ENCODE measurements around the gene AMN.
A peak's percentile ranks its signal among the peaks of the same experiment; 100 is the strongest.

The AMN gene

DNA sequence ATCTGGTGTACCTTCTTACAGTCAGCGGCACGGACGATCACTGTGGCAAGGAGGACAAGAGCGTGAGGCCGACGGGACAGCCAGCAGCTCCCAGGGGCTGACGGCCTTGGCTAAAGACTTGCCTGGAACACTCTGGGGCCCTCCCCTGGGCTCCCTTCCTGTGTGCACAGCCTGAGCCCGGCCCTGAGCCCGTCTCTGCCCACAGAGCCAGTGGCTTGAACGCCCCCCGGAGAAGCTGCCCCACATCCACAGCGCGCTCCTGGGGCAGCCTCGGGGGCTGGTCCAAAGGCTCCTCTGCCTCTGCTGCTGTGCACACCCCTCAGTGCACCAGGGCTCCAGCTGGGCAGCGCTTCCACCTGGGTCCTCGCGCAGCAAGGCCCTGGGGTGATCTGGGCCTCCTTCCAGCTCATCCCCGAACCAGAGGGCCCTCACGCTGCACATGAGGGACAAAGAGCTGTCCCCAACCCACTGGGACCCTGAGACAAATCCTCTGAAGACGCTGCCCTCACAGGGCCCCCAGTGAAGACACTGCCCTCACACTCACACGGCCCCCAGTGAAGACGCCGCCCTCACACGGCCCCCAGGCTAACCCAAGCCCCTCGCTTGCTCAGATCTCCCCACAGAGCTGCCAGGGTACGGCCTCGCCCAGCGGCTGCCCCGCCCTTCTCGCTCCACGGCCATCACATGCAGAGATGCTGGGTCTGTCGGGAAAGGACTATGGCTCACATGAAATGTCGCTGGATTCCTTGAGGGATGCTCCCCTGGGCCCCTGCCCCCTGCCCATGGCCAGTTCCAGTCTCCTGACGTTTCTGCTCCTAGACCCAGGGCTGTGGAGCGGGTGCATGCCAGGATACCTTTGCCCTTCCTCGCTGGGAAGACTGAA lies 22.2 kb downstream of the AMN start:
- no peak for DNase-seq (ENCODE audit: low read depth)

- DNase-seq (ENCODE audit: low read depth) = no peak
Measured at GRCh38 chr14:102945346-102946130, 23.1 kb downstream of the AMN start.

- no peak for DNase-seq (ENCODE audit: low read depth)
Measured at GRCh38 chr14:102947321-102948103, 25.0 kb downstream of the AMN start.

GRCh38 chr14:102948698-102949061 lies 26.2 kb downstream of the AMN start:
- no peak for DNase-seq (ENCODE audit: low read depth)

- DNase-seq (ENCODE audit: low read depth) = no peak
Measured at GRCh38 chr14:102949062-102949800, 26.8 kb downstream of the AMN start.

- DNase-seq (ENCODE audit: low read depth) = peak; percentile 77
Measured at GRCh38 chr14:102949801-102950451, 27.5 kb downstream of the AMN start.

DNA sequence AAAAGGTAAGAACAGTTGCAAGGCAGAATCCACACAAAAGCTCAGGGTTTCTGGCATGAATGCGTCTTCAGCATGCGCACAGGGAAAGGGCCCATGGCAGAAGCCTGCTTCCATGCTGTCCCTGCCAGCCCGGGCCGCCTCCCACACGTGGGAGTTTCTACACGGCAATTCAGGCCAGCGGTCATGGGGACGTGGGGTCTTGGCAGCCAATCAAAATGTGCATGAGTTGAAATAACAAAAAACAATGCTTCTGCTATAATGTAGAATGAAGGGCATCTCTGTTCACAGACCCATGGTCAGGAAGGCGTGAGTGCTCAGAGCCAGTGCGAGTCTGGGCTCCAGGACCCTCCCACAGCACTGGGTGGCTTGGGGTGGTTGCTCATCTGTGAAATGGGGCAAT lies 28.6 kb downstream of the AMN start:
- no peak for DNase-seq (ENCODE audit: low read depth)

DNA sequence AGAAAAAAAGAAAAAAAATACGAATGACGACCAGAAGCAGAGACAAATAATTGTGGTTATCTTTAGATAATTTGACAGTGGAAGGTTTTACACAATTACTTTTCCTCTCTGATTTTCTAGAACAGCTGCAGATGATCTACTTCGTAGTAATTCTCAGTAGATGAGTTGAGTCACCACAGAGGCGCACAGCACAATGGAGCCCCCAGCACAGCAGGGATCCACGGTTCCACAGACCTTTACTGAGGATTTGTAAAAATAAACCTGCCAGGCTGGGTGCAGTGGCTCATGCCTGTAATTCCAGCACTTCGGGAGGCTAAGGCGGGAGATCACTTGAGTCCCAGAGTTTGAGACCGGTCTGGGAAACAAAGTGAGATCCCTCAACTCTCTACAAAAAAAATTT lies 29.3 kb downstream of the AMN start:
- DNase-seq (ENCODE audit: low read depth) = no peak

DNA sequence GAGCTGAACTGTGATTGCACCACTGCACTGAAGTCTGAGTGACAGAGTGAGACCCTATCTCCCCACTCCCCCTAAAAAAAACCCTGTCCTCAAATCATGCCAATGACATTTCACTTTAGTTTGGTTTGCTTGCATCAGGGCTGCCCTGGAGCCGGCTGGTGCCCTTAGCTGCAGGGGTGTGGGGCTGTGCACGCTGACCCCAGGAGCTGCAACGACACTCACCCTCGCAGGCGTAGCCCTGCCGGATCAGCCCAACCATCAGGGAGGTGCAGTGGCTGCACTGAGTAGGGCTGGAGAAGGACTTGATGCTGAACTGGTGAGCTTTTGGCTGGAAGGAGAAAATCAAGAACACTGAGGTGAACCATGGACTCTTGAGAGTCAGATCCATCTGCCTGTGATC lies 29.8 kb downstream of the AMN start:
- no peak for DNase-seq (ENCODE audit: low read depth)

GRCh38 chr14:102953100-102953499 lies 30.6 kb downstream of the AMN start:
- DNase-seq (ENCODE audit: low read depth) = no peak

GRCh38 chr14:102954081-102954789 lies 31.8 kb downstream of the AMN start:
- no peak for DNase-seq (ENCODE audit: low read depth)

- DNase-seq (ENCODE audit: low read depth) = peak; percentile 14
Measured at GRCh38 chr14:102955636-102956408, 33.4 kb downstream of the AMN start.

GRCh38 chr14:102957222-102957621 lies 34.8 kb downstream of the AMN start:
- DNase-seq (ENCODE audit: low read depth) = no peak

GRCh38 chr14:102958461-102958860 lies 36.0 kb downstream of the AMN start:
- DNase-seq (ENCODE audit: low read depth) = no peak

GRCh38 chr14:102962111-102962627 lies 39.7 kb downstream of the AMN start:
- DNase-seq (ENCODE audit: low read depth) = no peak

DNA sequence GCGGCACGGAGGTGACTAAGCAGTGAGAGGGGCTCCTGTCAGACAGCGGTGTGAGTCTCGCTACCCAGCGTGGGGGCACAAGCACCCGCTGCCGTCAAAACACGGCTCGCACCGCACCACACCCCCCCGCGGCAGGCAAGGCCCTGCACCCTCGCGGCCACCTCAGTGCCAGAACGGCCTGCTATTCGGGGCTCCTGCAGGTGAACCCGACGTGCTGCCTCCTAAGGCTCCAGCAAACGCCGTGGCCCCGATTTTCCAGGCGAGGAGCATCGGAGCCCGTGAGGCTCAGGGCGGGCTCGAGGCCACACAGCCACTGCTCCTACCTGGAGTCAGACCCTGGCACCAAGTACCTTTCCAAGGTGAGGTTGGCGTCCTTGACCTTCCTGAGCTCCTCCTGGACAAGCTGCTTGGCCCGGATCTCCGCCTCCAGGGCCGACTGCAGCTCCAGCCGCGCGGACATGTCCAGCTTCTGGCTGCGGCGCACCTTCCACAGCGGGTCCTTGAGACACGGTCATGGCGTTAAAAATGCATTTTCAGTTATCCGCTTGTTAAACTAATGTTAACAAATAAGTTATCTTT lies 41.8 kb downstream of the AMN start:
- no peak for DNase-seq (ENCODE audit: low read depth)

- DNase-seq (ENCODE audit: low read depth) = no peak
Measured at GRCh38 chr14:102965282-102965681, 42.8 kb downstream of the AMN start.

- no peak for DNase-seq (ENCODE audit: low read depth)
Measured at GRCh38 chr14:102965971-102966655, 43.6 kb downstream of the AMN start.

All from fibroblast of gingiva (primary cell).